ENCODE results near the gene LRRN3.

- TF ChIP-seq, protein P1, sequence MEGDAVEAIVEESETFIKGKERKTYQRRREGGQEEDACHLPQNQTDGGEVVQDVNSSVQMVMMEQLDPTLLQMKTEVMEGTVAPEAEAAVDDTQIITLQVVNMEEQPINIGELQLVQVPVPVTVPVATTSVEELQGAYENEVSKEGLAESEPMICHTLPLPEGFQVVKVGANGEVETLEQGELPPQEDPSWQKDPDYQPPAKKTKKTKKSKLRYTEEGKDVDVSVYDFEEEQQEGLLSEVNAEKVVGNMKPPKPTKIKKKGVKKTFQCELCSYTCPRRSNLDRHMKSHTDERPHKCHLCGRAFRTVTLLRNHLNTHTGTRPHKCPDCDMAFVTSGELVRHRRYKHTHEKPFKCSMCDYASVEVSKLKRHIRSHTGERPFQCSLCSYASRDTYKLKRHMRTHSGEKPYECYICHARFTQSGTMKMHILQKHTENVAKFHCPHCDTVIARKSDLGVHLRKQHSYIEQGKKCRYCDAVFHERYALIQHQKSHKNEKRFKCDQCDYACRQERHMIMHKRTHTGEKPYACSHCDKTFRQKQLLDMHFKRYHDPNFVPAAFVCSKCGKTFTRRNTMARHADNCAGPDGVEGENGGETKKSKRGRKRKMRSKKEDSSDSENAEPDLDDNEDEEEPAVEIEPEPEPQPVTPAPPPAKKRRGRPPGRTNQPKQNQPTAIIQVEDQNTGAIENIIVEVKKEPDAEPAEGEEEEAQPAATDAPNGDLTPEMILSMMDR (IDR thresholded peaks at IDR 0.05; ENCODE audit: poor library complexity), result no peak
- no peak for TF ChIP-seq EZH2phosphoT487 (IDR thresholded peaks at IDR 0.05; ENCODE audit: low read depth, severe bottlenecking, unreplicated experiment)
Observed at GRCh38 chr7:111105269-111105668, 14.3 kb downstream of the LRRN3 start.

Measured in hepatocyte (in vitro differentiated cells).